K562 (cell line): ENCODE data around the gene TLE3. TPM values are rescaled to one million over a fixed set of nuclear protein-coding genes. Genes with fewer than 3 reads are reported as not detected.

ENCODE experiments used
- ARID1B ChIP-seq: fragments of 450-650 bp; IDR thresholded peaks from 2 replicates; pipeline ENCODE4 v1.6.1; 2016; ENCODE audit warnings: antibody characterized with exemption, mild to moderate bottlenecking, inconsistent platforms
- KDM1A ChIP-seq, 2 experiments: fragments of 450-650 bp; IDR thresholded peaks; 2 replicates each; pipeline ENCODE4 v1.6.1; 2016; ENCODE audit warnings: mild to moderate bottlenecking in 2 of 2
- MAZ ChIP-seq, 2 experiments: fragments of 450-650 bp in 1 of 2; sonication (generic) in 1 of 2; formaldehyde crosslinking; IDR thresholded peaks in 1 of 2; conservative IDR thresholded peaks in 1 of 2; 2 replicates each; pipeline versions ENCODE4 v1.4.0 to v1.5.0; 2020; ENCODE audit warnings: mild to moderate bottlenecking in 1 of 2, missing genetic modification reagents in 1 of 2
- NCOA6 ChIP-seq: fragments of 450-650 bp; IDR thresholded peaks from 2 replicates; pipeline ENCODE4 v1.6.1; 2017; ENCODE audit warnings: mild to moderate bottlenecking
- RBFOX2 ChIP-seq: fragments of 200-400 bp; formaldehyde crosslinking; IDR thresholded peaks from 2 replicates; pipeline ENCODE4 v1.6.1; 2017; ENCODE audit warnings: low read depth, mild to moderate bottlenecking, low read length, moderate library complexity
- RBM17 ChIP-seq: fragments of 200-400 bp; formaldehyde crosslinking; IDR thresholded peaks from 2 replicates; pipeline ENCODE4 v1.6.1; 2017; ENCODE audit warnings: low read depth, mild to moderate bottlenecking, low read length, borderline replicate concordance
- RBM22 ChIP-seq: fragments of 200-400 bp; formaldehyde crosslinking; IDR thresholded peaks from 2 replicates; pipeline ENCODE4 v1.6.1; 2018; ENCODE audit warnings: low read length, low read depth; ENCODE audit not compliant: poor library complexity, severe bottlenecking
- SMC3 ChIP-seq: conservative IDR thresholded peaks from 2 replicates; pipeline ENCODE4 v1.6.1; 2011; ENCODE audit warnings: low read depth, low read length, improper control_type of control experiment; ENCODE audit not compliant: insufficient read depth
- SP1 ChIP-seq: sonication (generic); formaldehyde crosslinking; IDR thresholded peaks from 2 replicates; pipeline ENCODE4 v1.8.1; 2022; ENCODE audit warnings: mild to moderate bottlenecking, missing genetic modification reagents
- XRCC5 ChIP-seq: fragments of 200-400 bp; formaldehyde crosslinking; IDR thresholded peaks from 2 replicates; pipeline ENCODE4 v1.6.1; 2017; ENCODE audit warnings: low read depth, mild to moderate bottlenecking, low read length
- ZFP30 ChIP-seq: fragments of 250-450 bp; sonication (Bioruptor Pico); IDR thresholded peaks from 2 replicates; pipeline ENCODE4 v1.8.0; 2022; ENCODE audit warnings: moderate library complexity, mild to moderate bottlenecking, inconsistent platforms, borderline replicate concordance
- ZNF121 ChIP-seq: sonication (generic); formaldehyde crosslinking; conservative IDR thresholded peaks from 2 replicates; pipeline ENCODE4 v1.8.0; 2022; ENCODE audit warnings: missing genetic modification reagents
- ZNF224 ChIP-seq: sonication (generic); formaldehyde crosslinking; IDR thresholded peaks from 2 replicates; pipeline ENCODE4 v1.8.0; 2022; ENCODE audit warnings: mild to moderate bottlenecking, missing genetic modification reagents
- ZNF280B ChIP-seq: fragments of 250-450 bp; sonication (Bioruptor Pico); IDR thresholded peaks from 2 replicates; pipeline ENCODE4 v1.5.1; 2021; ENCODE audit warnings: mild to moderate bottlenecking
- polyA plus RNA-seq, 8 experiments: library from polyadenylated mRNA; depleted of rRNA in 4 of 8; stranded (reverse) in 5 of 8; unstranded in 3 of 8; fragments of >200 nt; fragmentation: Nextera tagmentation in 2 of 8; fragmentation: Illumina TruSeq in 1 of 8; extraction: Ambion mirVana in 2 of 8; extraction: Trizol in 1 of 8; gene quantifications; 2 replicates each; pipeline versions ENCODE4 v1.2.1 to v1.2.3, GENCODE V29; 2011 to 2014; ENCODE audit warnings: inconsistent platforms in 1 of 8, missing spikeins in 1 of 8
- total RNA-seq, 7 experiments: library from RNA; depleted of rRNA in 6 of 7; stranded (reverse); fragments of >200 nt in 6 of 7; fragmentation: Illumina TruSeq in 2 of 7; extraction: Trizol in 2 of 7; gene quantifications; 2 replicates each; pipeline versions ENCODE4 v1.2.1 to v1.2.3, GENCODE V29; 2011 to 2021; ENCODE audit warnings: low replicate concordance in 1 of 7
- TF ChIP-seq, protein P1 (sequence below), 3 experiments: IDR thresholded peaks in 2 of 3; conservative IDR thresholded peaks in 1 of 3; 2 replicates each; pipeline ENCODE4 v1.5.1; 2011 to 2012; ENCODE audit warnings: low read length in 3 of 3, mild to moderate bottlenecking in 3 of 3, control low read depth in 2 of 3, improper control_type of control experiment in 1 of 3, inconsistent platforms in 1 of 3, low read depth in 1 of 3, mixed read lengths in 1 of 3, moderate library complexity in 1 of 3; ENCODE audit not compliant: insufficient read depth in 2 of 3
- TF ChIP-seq, protein P2 (sequence below), 2 experiments: fragments of 450-650 bp; conservative IDR thresholded peaks; 2 replicates each; pipeline ENCODE4 v1.6.1; 2017; ENCODE audit warnings: mild to moderate bottlenecking in 2 of 2, moderate library complexity in 2 of 2
- TF ChIP-seq, protein P3 (sequence below): fragments of 250-450 bp; sonication (Bioruptor Pico); IDR thresholded peaks from 2 replicates; pipeline ENCODE4 v1.6.1; 2021; ENCODE audit warnings: mild to moderate bottlenecking

Gene TLE3
- total and polyA plus RNA-seq, 9 of the 15 experiments (the other 6 are each of a cell fraction or from before 2014, with no cell fraction given): 1.5 to 84.2 (median 14.1) TPM

GRCh38 chr15:70100474-70101341, 3.0 kb upstream of the TLE3 start (continued):
- TF ChIP-seq XRCC5 (peak; percentile 40; the same call in 1 of the 2 replicates), RBM17 (no peak), ZFP30 (CRISPR knock-in tag) (no peak), ARID1B (no peak), ZNF280B (CRISPR knock-in tag) (no peak), ZNF224 (CRISPR knock-in tag) (0 out of 2 replicates have a peak, but pooled peaks have one; percentile 32), NCOA6 (peak; percentile 87), SP1 (CRISPR knock-in tag) (peak; percentile 55; the same call in 1 of the 2 replicates), MAZ (CRISPR knock-in tag; conservative IDR thresholded peaks at IDR 0.05 in 1 of 2, IDR thresholded peaks at IDR 0.05 in 1 of 2) (peak in 1 of 2 experiments; percentile 42; a peak in 1 of 4 replicates), KDM1A (IDR thresholded peaks at IDR 0.05) (peak in 1 of 2 experiments; percentile 37; a peak in 1 of 4 replicates), ZNF121 (0 out of 2 replicates have a peak, but pooled peaks have one; percentile 47), RBFOX2 (peak; percentile 84), RBM22 (peak; percentile 51), SMC3 (0 out of 2 replicates have a peak, but pooled peaks have one; percentile 7)
- TF ChIP-seq, protein P1, sequence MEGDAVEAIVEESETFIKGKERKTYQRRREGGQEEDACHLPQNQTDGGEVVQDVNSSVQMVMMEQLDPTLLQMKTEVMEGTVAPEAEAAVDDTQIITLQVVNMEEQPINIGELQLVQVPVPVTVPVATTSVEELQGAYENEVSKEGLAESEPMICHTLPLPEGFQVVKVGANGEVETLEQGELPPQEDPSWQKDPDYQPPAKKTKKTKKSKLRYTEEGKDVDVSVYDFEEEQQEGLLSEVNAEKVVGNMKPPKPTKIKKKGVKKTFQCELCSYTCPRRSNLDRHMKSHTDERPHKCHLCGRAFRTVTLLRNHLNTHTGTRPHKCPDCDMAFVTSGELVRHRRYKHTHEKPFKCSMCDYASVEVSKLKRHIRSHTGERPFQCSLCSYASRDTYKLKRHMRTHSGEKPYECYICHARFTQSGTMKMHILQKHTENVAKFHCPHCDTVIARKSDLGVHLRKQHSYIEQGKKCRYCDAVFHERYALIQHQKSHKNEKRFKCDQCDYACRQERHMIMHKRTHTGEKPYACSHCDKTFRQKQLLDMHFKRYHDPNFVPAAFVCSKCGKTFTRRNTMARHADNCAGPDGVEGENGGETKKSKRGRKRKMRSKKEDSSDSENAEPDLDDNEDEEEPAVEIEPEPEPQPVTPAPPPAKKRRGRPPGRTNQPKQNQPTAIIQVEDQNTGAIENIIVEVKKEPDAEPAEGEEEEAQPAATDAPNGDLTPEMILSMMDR (IDR thresholded peaks at IDR 0.05 in 2 of 3, conservative IDR thresholded peaks at IDR 0.05 in 1 of 3; ENCODE audit: insufficient read depth in 2 of 3, low read depth in 1 of 3, low read length in 3 of 3): peak in 1 of 3 experiments; percentile 26; a peak in 1 of 6 replicates
- TF ChIP-seq, protein P2, sequence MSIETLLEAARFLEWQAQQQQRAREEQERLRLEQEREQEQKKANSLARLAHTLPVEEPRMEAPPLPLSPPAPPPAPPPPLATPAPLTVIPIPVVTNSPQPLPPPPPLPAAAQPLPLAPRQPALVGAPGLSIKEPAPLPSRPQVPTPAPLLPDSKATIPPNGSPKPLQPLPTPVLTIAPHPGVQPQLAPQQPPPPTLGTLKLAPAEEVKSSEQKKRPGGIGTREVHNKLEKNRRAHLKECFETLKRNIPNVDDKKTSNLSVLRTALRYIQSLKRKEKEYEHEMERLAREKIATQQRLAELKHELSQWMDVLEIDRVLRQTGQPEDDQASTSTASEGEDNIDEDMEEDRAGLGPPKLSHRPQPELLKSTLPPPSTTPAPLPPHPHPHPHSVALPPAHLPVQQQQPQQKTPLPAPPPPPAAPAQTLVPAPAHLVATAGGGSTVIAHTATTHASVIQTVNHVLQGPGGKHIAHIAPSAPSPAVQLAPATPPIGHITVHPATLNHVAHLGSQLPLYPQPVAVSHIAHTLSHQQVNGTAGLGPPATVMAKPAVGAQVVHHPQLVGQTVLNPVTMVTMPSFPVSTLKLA (conservative IDR thresholded peaks at IDR 0.05): peak in 1 of 2 experiments; percentile 22; a peak in 2 of 4 replicates
- TF ChIP-seq, protein P3, sequence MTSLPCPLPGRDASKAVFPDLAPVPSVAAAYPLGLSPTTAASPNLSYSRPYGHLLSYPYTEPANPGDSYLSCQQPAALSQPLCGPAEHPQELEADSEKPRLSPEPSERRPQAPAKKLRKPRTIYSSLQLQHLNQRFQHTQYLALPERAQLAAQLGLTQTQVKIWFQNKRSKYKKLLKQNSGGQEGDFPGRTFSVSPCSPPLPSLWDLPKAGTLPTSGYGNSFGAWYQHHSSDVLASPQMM (CRISPR knock-in tag): no peak
